Bone marrow (tissue), 2 donors: Measurements from ENCODE around the gene MIEF2.
"Not testable (repeated sequence)": the region's sequence is repeated elsewhere in the genome, so short reads cannot be mapped to it uniquely, and the experiment has no call there.

Experiments
- DNase-seq, 2 donors: peaks; one replicate each; lab custom pipeline; 2025; lab: John Stamatoyannopoulos, UW

MIEF2 gene

GRCh38 chr17:18291718-18292540 lies 31.5 kb downstream of the MIEF2 start:
- no peak for DNase-seq

DNA sequence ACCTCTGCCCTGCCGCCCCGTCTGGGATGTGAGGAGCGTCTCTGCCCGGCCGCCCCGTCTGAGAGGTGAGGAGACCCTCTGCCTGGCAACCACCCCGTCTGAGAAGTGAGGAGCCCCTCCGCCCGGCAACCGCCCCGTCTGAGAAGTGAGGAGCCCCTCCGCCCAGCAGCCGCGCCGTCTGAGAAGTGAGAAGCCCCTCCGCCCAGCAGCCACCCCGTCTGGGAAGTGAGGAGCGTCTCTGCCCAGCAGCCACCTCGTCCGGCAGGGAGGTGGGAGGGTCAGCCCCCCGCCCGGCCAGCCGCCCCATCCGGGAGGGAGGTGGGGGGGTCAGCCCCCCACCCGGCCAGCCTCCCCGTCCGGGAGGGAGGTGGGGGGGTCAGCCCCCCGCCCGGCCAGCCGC lies 37.6 kb downstream of the MIEF2 start:
- not testable (repeated sequence) for DNase-seq

DNA sequence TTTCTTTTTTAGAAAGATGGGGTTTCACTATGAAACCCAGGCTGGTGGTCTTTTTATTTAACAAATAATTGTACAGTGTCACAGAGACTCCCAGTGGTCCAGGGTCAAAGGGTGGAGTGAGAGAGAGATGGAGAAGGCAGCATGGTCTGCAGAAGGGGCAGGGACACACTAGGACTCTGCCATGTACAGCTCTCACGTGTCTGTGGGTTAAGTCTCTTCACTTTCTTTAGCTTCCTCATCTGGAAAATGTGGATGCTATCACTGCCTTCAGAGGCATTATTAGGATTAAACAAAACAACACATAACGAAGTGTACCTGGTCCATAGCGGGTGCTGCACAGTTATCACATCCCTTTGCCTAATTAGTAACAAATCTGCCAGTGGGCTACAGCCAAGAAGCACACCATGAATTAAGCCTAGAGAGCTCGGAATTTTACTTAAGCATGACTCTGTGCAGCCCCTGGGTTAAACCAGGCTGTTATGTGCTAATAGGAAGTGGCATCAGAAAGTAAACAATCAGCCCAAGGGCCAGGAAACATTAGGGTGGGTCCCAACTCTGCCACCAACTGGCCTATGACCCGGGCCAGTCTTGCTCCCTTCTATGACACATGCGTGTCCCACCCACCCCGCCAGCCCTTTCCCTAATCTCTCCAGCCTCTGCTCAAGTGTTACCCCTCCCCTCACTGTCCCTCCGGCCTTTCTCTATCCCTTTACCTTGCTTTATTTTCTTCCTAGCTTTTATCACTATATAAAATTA lies 40.4 kb downstream of the MIEF2 start:
- no peak for DNase-seq

- not testable (repeated sequence) for DNase-seq
Measured at GRCh38 chr17:18303206-18303605, 42.7 kb downstream of the MIEF2 start.

GRCh38 chr17:18309202-18309601 lies 48.7 kb downstream of the MIEF2 start:
- no peak for DNase-seq

GRCh38 chr17:18314059-18314730 lies 53.7 kb downstream of the MIEF2 start:
- no peak for DNase-seq

- peak; percentile 93 to 99 for DNase-seq
Measured at GRCh38 chr17:18314731-18315561, 54.5 kb downstream of the MIEF2 start, which contains the start of the genes SMCR8 and TOP3A. SMCR8 (plus strand) TSS chr17:18315293; CDS start chr17:18315790, 497 bp downstream. TOP3A (minus strand) TSS chr17:18314994; CDS start chr17:18314778, 216 bp downstream.

DNA sequence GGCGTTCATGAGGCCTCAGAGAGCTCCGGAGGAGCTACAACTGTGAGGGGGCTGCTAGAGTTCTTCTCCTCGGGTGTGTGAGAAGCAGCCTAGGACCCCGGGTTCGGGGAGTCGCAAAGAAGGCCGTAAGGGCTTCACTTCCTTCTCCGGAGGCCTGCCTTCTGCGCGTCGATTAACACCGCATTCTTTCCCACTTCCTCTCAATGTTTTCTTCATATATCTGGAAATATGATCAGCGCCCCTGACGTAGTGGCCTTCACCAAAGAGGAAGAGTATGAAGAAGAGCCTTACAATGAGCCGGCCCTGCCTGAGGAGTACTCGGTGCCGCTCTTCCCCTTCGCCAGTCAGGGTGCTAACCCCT lies 55.1 kb downstream of the MIEF2 start:
- DNase-seq = no peak

- no peak for DNase-seq
Measured at GRCh38 chr17:18315961-18316360, 55.5 kb downstream of the MIEF2 start.
